KOPT-K1 (cell line): ENCODE measurements around the gene YWHAG.
"Not testable (repeated sequence)": the region's sequence is repeated elsewhere in the genome, so short reads cannot be mapped to it uniquely, and the experiment has no call there.

ENCODE experiments used
- H3K27ac ChIP-seq: fragments of 200-600 bp; sonication (generic); 2 replicates; pipeline ENCODE4 v1.5.1; 2016; ENCODE audit warnings: antibody characterized with exemption, mild to moderate bottlenecking, low read depth, low read length; ENCODE audit not compliant: poor library complexity, severe bottlenecking
- H3K36me3 ChIP-seq: fragments of 200-600 bp; sonication (generic); 2 replicates; pipeline ENCODE4 v1.5.1; 2017; ENCODE audit warnings: antibody characterized with exemption, mild to moderate bottlenecking, low read length, moderate library complexity; ENCODE audit not compliant: insufficient read depth
- H3K9me3 ChIP-seq: fragments of 200-600 bp; sonication (generic); 2 replicates; pipeline ENCODE4 v1.5.1; 2017; ENCODE audit warnings: antibody characterized with exemption, low read length, mild to moderate bottlenecking; ENCODE audit not compliant: insufficient read depth, poor library complexity, severe bottlenecking

YWHAG gene

DNA sequence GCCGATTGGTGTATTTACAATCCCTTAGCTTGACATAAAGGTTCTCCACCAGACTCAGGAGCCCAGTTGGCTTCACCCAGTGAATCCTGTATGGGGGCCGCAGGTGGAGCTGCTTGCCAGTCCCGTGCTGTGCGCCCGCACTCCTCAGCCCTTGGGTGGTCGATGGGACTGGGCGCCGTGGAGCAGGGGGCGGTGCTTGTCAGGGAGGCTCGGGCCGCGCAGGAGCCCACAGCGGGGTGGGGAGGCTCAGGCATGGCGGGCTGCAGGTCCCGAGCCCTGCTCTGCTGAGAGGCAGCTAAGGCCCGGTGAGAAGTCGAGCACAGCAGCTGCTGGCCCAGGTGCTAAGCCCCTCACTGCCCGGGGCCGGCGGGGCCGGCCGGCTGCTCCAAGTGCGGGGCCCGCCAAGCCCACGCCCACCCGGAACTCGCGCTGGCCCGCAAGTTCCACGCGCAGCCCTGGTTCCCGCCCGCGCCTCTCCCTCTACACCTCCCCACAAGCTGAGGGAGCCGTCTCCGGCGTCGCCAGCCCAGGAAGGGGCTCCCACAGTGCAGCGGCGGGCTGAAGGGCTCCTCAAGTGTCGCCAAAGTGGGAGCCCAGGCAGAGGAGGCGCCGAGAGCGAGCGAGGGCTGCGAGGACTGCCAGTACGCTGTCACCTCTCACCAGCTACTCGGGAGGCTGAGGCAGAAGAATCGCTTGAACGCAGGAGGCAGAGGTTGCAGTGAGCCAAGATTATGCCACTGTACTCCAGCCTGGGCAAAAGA is 49.3 kb downstream of the YWHAG start:
- H3K9me3 ChIP-seq, H3K27ac ChIP-seq, H3K36me3 ChIP-seq: not testable (repeated sequence)

DNA sequence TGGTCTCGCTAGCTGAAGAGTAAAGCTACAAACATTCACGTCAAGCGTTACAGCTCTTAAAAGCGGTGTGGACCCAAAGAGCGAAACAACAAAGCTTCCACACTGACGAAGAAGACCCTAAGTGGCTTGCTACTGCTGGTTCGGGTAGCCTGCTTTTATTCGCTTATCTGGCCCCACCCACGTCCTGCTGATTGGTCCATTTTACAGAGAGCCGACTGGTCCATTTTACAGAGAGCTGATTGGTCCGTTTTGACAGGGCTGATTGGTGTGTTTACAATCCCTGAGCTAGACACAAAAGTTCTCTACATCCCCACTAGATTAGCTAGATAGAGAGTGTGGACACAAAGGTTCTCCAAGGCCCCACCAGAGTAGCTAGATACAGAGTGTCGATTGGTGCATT is 49.9 kb downstream of the YWHAG start:
- peak overlapping the region; percentile 24 for H3K27ac ChIP-seq
- not testable (repeated sequence) for H3K36me3 ChIP-seq, H3K9me3 ChIP-seq

DNA sequence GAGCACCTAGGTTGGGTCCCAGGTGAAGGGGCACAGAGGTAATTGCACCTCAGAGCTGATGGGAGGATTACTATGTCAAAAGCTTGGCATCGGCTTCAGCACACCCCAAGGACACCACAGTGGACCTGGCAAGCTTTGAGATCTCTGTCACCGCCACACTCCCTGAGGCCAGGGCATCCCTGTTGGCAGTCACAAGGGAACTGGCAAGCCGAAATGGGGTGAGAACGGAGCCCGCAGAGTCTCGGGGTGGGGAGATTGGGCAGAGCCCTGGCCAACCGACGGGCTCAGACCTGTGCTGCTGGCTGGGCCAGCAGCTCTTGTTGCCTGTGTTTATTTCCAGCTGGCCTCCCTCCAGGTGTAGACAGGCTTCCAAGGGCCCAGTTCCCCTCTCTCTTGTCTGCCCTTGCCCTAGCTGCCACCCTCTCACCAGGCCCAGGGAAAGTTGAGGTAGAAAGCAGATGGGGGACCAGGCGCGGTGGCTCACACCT is 53.9 kb downstream of the YWHAG start:
- H3K27ac ChIP-seq, result peak overlapping the region; percentile 96

DNA sequence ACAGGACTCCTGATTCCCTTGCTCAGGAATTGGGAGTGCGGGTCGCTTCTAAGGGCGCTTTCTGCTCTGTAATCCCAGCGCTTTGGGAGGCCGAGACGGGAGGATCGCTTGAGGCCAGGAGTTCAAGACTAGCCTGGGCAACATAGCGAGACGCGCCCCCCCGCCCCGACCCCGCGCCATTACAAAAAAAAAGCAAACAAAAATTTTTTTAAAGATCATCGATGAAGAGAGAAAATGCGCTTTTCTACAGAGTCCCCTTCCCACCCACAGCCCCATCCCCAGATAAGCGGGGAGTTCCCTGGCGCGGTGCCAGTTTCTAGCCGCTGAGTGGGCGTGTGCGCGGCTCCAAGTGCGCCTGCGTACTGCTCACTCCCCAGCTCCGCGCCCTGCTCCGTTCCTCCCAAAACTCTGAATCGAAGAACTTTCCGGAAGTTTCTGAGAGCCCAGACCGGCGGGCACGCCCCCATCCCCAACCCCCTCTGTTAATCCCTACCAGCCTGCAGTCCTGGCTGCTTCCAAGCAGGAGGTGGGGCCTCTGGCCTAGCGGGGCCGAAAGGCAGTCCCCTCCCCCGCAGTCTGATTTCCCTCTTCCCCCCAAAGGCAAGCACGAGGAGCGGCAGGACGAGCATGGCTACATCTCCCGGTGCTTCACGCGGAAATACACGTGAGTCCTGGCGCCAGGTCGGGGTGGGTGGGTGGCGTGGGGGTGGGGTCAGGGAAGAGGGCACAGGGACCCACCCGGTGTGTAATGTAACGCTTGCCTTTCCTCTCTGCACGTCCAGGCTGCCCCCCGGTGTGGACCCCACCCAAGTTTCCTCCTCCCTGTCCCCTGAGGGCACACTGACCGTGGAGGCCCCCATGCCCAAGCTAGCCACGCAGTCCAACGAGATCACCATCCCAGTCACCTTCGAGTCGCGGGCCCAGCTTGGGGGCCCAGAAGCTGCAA is 55.3 kb downstream of the YWHAG start:
- H3K27ac ChIP-seq, result peak overlapping the region; percentile 96

More for the DNA sequence above, 53.9 kb downstream of the YWHAG start:
- Histone ChIP-seq H3K9me3 (no peaks in the 10 kb centered on the region), H3K36me3 (no peaks in the 10 kb centered on the region)

DNA sequence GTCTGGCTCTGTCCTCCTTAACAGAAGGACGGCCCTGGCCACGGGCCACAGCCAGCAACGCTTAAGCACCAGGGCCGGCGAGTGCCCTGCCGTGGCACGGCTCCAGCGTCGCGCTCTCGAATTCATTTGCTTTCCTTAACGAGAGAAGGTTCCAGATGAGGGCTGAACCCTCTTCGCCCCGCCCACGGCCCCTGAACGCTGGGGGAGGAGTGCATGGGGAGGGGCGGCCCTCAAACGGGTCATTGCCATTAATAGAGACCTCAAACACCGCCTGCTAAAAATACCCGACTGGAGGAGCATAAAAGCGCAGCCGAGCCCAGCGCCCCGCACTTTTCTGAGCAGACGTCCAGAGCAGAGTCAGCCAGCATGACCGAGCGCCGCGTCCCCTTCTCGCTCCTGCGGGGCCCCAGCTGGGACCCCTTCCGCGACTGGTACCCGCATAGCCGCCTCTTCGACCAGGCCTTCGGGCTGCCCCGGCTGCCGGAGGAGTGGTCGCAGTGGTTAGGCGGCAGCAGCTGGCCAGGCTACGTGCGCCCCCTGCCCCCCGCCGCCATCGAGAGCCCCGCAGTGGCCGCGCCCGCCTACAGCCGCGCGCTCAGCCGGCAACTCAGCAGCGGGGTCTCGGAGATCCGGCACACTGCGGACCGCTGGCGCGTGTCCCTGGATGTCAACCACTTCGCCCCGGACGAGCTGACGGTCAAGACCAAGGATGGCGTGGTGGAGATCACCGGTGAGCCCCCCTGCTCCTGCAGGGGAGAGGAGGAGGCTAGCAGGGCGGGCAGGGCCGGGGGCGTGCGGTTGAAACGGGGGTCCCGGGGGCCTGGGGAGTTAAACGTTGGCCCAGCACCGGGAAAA is 56.2 kb downstream of the YWHAG start, which contains the start of gene HSPB1:
TSS of gene HSPB1 (plus strand) at position 327 of the 855 bp plus-strand sequence. CDS start at position 367, 40 bp downstream.
- H3K27ac ChIP-seq, result peak within 1 kb of the TSS; percentile 96
- no peaks in the 10 kb centered on the region for H3K9me3 ChIP-seq
- H3K36me3 ChIP-seq, result no peaks in the 10 kb centered on the region

More for the DNA sequence above, 55.3 kb downstream of the YWHAG start:
- H3K36me3 ChIP-seq, result no peaks in the 10 kb centered on the region
- H3K9me3 ChIP-seq, result no peaks in the 10 kb centered on the region

DNA sequence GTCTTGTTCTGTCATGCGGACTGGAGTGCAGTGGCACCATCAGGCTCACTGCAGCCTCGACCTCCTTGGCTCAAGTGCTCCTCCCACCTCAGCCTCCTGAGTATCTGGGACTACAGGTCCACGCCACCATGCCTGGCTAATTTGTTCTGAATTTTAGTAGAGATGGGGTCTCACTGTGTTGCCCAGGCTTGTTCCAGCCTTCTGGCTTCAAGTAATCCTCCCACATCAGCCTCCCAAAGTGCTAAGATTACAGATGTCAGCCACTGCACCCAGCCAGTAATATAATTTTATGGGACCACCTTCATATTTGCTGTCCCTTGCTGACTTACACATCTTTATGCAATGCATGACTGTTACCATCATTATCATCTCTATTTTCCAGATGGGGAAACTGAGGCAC is 57.8 kb downstream of the YWHAG start:
- Histone ChIP-seq H3K9me3 (no peaks in the 10 kb centered on the region), H3K36me3 (no peaks in the 10 kb centered on the region)

DNA sequence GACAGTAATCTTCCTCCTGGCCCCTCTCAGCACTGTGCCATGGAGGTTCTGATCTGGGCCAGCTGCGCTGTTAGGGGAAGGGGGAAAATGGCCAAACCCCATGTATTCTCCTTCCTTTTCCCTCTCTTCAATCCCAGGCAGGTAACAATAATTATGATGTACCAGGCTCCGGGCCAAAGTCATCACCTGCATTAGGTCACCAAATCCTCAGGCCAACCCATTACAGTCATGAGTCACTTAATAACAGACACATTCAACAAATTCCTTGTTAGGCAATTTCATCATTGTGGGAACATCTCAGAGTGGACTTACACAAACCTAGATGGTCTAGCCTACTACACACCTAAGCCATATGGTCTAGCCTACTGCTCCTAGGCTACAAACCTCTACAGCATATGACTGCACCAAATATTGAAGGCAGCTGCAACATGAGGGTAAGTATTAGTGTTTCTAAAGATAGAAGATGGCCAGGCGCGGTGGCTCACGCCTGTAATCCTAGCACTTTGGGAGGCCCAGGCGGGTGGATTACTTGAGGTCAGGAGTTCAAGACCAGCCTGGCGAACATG is 58.5 kb downstream of the YWHAG start:
- H3K9me3 ChIP-seq, result no peaks in the 10 kb centered on the region
- H3K27ac ChIP-seq, result no peak overlapping the region

More for the DNA sequence above, 57.8 kb downstream of the YWHAG start:
- no peak overlapping the region for H3K27ac ChIP-seq

DNA sequence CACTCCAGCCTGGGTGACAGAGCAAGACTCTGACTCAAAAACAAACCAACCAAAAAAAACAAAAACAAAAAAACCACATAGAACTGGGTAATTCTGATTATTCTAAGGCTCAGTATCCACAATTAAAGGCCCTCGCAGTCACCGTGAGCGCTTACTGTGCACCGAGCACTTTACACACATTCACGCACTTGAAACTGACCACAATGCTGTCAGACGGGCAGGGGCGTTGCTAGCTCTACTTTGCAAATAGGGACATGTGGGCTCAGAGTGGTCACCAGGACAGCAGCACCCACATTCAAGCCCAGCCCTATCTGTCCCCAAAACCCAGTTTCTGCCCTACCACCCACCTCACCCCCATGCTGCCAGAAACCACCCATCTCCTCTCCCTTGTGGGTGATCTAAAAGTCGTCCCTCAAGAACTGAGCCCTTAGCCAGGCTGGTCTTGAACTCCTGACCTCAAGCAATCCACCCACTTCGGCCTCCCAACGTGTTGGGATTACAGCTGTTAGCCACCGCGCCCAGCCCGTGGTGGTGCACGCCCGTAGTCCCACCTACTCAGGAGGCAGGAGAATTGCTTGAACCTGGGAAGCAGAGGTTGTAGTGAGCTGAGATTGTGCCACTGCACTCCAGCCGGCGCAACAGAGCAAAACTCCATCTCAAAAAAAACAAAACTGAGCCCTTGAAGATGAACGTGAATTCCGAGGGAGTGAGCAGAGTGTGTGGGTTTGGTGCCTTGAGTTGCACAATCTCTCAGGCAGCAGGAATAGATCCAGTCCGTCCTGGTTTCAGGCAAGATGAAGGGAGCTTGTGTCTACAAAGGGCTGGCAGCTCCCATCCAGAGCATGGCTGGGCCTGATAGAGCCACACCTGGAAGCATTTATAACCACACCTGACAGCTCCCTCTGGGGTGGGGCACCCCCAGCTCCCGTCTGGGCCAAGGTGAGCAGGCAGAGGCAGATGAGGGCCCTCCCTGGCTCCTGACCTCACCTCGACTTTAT is 61.7 kb downstream of the YWHAG start:
- Histone ChIP-seq H3K9me3 (no peaks in the 10 kb centered on the region), H3K27ac (no peak overlapping the region)

More for the DNA sequence above, 58.5 kb downstream of the YWHAG start:
- H3K36me3 ChIP-seq, result no peaks in the 10 kb centered on the region

DNA sequence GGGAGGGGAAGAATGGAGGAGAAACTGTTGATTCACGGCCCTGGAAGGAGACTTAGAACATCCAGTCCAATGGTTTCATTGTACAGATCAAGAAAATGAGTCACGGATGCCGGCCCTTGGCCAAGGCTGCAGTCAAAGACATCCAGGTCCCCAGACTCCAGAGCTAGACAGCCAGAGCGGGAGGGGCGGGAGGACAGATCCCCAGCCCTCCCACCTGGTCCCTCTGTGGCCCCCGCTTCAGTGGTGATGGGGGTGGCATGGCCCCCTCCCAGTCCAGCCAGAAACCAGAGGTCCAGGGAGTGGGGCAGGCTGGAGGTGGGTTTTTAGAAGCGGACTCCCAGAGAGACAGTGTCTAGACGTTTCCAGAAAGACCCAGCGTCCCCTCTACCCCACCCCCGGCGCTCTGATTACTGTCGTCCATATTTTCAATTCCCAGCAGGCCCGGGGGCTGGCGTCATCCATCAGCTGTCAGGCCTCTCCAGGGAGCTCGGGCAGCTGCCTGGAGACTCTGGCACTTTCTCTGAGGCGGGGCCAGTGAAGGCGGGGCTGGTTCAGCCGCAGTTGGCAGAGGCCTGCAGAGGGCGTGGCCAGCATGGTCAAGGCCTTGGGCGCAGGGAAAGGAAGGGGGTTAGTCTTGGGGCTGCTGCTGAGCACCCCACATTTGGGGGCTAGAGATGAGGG is 64.3 kb downstream of the YWHAG start:
- Histone ChIP-seq H3K27ac (no peak overlapping the region), H3K36me3 (no peaks in the 10 kb centered on the region)

More for the DNA sequence above, 61.7 kb downstream of the YWHAG start:
- no peaks in the 10 kb centered on the region for H3K36me3 ChIP-seq

DNA sequence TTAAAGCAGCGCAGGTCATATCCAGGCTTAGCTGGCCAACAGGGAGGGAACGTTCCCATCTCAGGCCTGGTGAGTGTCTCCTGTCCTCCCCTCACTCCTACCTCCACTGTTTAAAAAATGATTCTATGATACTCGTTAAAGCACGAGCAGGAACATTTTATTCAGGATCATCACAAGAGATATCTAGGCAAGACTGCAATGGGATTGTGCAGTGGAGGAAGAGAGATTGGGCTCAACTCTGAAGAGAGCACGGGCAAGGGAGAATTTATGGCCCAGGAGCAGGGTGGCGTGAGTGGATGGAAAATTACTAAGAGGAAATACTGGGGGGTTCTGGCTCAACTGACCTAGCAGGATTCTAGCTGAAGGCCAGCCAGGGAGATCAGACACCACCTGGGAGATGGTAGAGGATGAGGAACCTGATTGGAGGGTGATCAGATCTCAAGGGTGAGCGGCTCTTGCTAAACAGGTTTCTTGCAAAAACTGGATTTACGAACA is 65.3 kb downstream of the YWHAG start:
- H3K27ac ChIP-seq, result no peak overlapping the region
- no peaks in the 10 kb centered on the region for H3K9me3 ChIP-seq
- no peaks in the 10 kb centered on the region for H3K36me3 ChIP-seq

More for the DNA sequence above, 64.3 kb downstream of the YWHAG start:
- no peaks in the 10 kb centered on the region for H3K9me3 ChIP-seq

DNA sequence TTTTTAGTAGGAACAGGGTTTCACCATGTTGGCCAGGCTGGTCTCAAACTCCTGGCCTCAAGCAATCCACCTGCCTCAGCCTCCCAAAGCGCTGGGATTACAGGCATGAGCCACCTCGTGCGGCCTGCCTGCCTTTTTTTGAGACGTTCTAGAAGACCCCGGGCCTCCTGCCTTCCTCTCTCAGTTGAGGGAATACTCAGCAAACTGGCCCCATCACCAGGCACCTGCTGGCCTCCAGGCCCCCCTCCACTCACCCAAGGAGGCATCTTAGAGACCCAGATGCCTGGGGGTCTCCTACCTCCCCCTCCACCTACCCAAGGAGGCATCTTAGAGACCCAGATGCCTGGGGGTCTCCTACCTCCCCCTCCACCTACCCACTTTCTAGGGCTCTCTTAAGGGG is 65.9 kb downstream of the YWHAG start:
- not testable (repeated sequence) for H3K9me3 ChIP-seq, H3K27ac ChIP-seq, H3K36me3 ChIP-seq

DNA sequence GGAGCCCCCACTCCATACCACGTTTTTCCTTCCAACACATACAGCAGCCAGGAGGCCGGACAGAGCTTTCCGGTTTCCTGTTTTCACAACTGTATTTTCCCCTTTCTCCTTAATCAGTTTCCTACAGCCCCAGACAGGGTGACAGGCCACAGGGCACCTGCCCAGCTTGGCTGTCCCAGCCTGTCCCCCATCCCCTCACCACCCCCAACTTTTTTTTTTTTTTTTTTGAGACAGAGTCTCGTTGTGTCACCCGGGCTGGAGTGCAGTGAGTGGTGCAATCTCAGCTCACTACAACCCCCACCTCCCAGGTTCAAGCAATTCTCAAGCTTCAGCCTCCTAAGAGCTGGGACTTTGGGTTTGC is 66.6 kb downstream of the YWHAG start:
- H3K36me3 ChIP-seq, result no peaks in the 10 kb centered on the region
- H3K27ac ChIP-seq, result no peak overlapping the region
- H3K9me3 ChIP-seq, result no peaks in the 10 kb centered on the region
